Measurements from ENCODE around the gene SOX8.
"Not testable (repeated sequence)": the region's sequence is repeated elsewhere in the genome, so short reads cannot be mapped to it uniquely, and the experiment has no call there.

DNA sequence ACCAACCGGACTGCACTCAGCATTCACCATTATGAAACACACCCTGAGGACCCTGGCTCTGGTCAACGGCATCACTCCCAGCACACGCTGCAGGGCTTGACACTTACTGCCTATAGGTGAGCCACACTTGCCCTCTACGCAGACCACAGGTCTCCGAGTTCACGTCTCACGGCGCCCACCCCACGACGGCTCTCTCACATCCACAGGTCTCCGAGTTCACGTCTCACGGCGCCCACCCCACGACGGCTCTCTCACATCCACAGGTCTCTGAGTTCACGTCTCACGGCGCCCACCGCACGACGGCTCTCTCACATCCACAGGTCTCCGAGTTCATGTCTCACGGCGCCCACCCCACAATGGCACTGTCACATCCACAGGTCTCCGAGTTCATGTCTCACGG, 25.8 kb upstream of the SOX8 start:
- not testable (repeated sequence) for TF ChIP-seq EZH2 (IDR thresholded peaks at IDR 0.05; ENCODE audit: low read depth)
- TF ChIP-seq, protein P1, sequence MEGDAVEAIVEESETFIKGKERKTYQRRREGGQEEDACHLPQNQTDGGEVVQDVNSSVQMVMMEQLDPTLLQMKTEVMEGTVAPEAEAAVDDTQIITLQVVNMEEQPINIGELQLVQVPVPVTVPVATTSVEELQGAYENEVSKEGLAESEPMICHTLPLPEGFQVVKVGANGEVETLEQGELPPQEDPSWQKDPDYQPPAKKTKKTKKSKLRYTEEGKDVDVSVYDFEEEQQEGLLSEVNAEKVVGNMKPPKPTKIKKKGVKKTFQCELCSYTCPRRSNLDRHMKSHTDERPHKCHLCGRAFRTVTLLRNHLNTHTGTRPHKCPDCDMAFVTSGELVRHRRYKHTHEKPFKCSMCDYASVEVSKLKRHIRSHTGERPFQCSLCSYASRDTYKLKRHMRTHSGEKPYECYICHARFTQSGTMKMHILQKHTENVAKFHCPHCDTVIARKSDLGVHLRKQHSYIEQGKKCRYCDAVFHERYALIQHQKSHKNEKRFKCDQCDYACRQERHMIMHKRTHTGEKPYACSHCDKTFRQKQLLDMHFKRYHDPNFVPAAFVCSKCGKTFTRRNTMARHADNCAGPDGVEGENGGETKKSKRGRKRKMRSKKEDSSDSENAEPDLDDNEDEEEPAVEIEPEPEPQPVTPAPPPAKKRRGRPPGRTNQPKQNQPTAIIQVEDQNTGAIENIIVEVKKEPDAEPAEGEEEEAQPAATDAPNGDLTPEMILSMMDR (conservative IDR thresholded peaks at IDR 0.05), result not testable (repeated sequence)

All from PC-9 (cell line).